Uterus (tissue), 4 donors: ENCODE results near the gene PAMR1. TPM values are rescaled to one million over a fixed set of nuclear protein-coding genes. Genes with fewer than 3 reads are reported as not detected.

Experiments used
- DNase-seq, 2 donors: peaks; one replicate each; pipeline ENCODE4 v3.0.0-alpha.2; 2019 to 2020
- H3K27ac ChIP-seq, 2 donors: fragments of 200-600 bp; sonication (generic); 1 replicate in 1 of 2; 2 replicates in 1 of 2; pipeline ENCODE4 v1.5.1; 2016 to 2018
- H3K27me3 ChIP-seq, 2 donors: fragments of 200-600 bp; sonication (generic); one replicate each; pipeline ENCODE4 v1.5.1; 2018 to 2019; ENCODE audit warnings: control low read depth in 1 of 2
- H3K36me3 ChIP-seq, 2 donors: fragments of 200-600 bp; sonication (generic); one replicate each; pipeline ENCODE4 v1.5.1; 2019; ENCODE audit warnings: control low read depth in 1 of 2
- H3K4me1 ChIP-seq, 2 donors: fragments of 200-600 bp; sonication (generic); one replicate each; pipeline ENCODE4 v1.5.1; 2018 to 2019; ENCODE audit warnings: control low read depth in 1 of 2
- H3K4me3 ChIP-seq, 2 donors: fragments of 200-600 bp; sonication (generic); 1 replicate in 1 of 2; 2 replicates in 1 of 2; pipeline ENCODE4 v1.5.1; 2018 to 2019; ENCODE audit warnings: mild to moderate bottlenecking in 1 of 2
- H3K9me3 ChIP-seq, 2 donors: fragments of 200-600 bp; sonication (generic); one replicate each; pipeline ENCODE4 v1.5.1; 2019; ENCODE audit warnings: control low read depth in 1 of 2
- CTCF ChIP-seq, 4 experiments: fragments of 200-600 bp in 2 of 4; fragments of 450-650 bp in 2 of 4; sonication (generic) in 2 of 4; IDR thresholded peaks; one replicate each; pipeline ENCODE4 v1.5.1; 2016 to 2019; ENCODE audit warnings: antibody characterized with exemption in 4 of 4, mild to moderate bottlenecking in 2 of 4, moderate library complexity in 1 of 4
- POLR2A ChIP-seq, 2 donors: fragments of 450-650 bp; IDR thresholded peaks; one replicate each; pipeline ENCODE4 v1.6.1; 2016; ENCODE audit warnings: antibody characterized with exemption in 2 of 2, mild to moderate bottlenecking in 1 of 2, moderate library complexity in 1 of 2
- intact Hi-C: fragments of 100-400 bp; cut with DNase I; formaldehyde crosslinking; loops from one replicate; pipeline ENCODE4 v1.15.1; 2023; ENCODE audit warnings: low total_unique reads
- total RNA-seq, 4 donors: library from RNA; depleted of rRNA in 3 of 4; stranded (reverse); fragments of >200 nt in 3 of 4; gene quantifications; one replicate each; pipeline versions ENCODE4 v1.1.0 to v1.2.4, GENCODE V29; 2014 to 2023
- donor health status: DM: yes; HTN: yes; CAD: no.

PAMR1 gene
- total RNA-seq, 4 donors from 2014 or later, result 26.8 to 172 (median 53.6) TPM

DNA sequence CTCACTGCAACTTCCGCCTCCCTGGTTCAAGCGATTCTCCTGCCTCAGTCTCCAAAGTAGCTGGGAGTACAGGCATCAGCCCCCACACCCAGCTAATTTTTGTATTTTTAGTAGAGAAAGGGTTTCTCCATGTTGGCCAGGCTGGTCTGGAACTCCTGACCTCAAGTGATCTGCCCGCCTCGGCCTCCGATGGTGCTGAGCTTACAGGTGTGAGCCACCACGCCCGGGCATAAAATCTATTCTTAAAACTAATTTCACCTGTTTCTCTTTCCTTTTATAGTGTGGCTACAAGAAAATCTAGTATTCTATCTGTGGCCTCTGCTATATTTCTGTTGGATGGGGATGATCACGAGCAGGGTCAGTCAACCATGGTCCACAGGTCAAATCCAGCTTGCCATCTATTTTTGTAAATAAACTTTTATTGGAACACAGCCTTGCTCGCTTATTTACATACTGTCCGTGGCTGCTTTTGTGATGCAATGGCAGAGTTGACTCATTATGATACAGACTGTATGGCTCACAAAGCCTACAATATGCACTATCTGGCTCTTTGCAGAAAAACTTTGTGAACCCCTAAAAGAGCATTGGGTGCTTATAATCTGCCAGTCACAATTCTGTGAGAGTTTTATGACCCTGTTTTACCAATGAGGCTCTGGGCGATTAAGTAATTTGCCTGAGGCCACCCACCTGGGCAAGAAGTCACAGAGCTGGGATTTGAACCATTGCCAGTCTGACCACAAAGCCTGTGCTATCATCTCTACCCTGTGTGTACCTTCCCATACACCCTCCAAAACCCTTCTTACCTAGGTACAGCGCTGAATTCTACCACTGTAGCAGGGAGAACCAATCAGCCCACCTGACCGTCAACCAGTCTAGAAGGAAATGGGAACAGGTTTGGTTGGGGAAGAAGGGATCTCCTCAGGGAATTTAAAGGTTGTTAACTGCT, 134.4 kb downstream of the PAMR1 start:
- H3K4me1 ChIP-seq, result no peaks in the 10 kb centered on the region
- peak overlapping the region in 1 of 2 donors; percentile 62 for H3K27ac ChIP-seq
- H3K4me3 ChIP-seq, result no peak overlapping the region
- no peaks in the 10 kb centered on the region for H3K27me3 ChIP-seq
- H3K9me3 ChIP-seq, result no peaks in the 10 kb centered on the region
- no peaks in the 10 kb centered on the region for H3K36me3 ChIP-seq
- intact Hi-C loops, result loop anchor here (5.0 kb wide), 1 partner anchor 464 kb away; no protein-coding TSS in a partner anchor
- DNase-seq, result no peak
- TF ChIP-seq POLR2A (IDR thresholded peaks at IDR 0.05) (no peak), CTCF (IDR thresholded peaks at IDR 0.05) (no peak)

DNA sequence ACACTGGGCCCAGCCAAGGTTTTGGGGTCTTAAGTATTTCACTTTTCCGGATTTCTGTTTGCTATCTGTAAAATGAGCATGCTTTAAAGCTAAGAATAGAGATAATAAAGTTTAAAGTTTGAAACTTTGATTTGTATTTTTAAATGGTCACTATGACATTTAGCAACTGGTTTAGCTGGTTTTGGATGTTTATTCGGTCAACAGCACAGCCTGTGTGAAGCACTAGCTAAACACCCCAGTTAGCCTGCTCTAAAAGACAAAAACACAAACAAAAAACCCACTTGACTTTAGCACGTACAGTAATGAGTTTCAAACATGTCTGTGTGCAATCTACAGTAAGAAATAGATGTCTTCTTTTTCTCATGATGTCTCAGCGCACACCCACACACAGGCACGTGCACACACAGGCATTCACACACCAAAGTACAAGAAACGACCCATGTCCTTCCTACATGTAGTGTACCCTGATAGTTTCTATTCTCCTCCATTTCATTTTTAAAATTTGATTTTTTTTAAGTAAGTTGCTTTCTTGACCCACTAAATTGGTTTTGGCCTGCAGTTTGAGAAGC, 135.4 kb downstream of the PAMR1 start:
- no peaks in the 10 kb centered on the region for H3K9me3 ChIP-seq
- peak overlapping the region; percentile 7 to 62 for H3K27ac ChIP-seq
- H3K4me1 ChIP-seq, result no peaks in the 10 kb centered on the region
- TF ChIP-seq CTCF (IDR thresholded peaks at IDR 0.05) (no peak), POLR2A (IDR thresholded peaks at IDR 0.05) (no peak)
- intact Hi-C loops, result loop anchor here (5.0 kb wide), 1 partner anchor 463 kb away; no protein-coding TSS in a partner anchor
- no peaks in the 10 kb centered on the region for H3K27me3 ChIP-seq
- no peak for DNase-seq
- no peak overlapping the region for H3K4me3 ChIP-seq
- H3K36me3 ChIP-seq, result no peaks in the 10 kb centered on the region

DNA sequence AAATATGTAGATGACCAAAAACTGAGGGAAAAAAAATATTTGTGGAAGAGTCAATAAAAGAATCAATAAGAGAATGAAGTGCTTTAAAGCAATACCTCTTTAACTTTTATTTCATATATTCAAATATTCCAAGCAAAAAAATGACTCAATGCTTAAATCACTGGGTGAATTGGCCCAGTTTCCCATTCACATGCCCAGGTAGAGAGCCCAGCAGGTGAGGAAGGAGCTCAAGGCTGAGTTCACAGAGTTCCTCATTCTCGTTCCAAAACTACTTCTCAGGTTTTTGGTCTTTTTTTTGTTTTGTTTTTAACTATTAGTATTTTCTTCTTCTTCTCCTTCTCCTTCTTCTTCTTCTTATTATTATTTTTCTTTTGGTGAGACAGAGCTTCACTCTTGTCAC, 136.3 kb downstream of the PAMR1 start:
- intact Hi-C loops, result no loop called here
- TF ChIP-seq CTCF (IDR thresholded peaks at IDR 0.05) (no peak), POLR2A (IDR thresholded peaks at IDR 0.05) (no peak)
- Histone ChIP-seq H3K4me3 (no peak overlapping the region), H3K27me3 (no peaks in the 10 kb centered on the region), H3K36me3 (no peaks in the 10 kb centered on the region), H3K4me1 (no peaks in the 10 kb centered on the region), H3K9me3 (no peaks in the 10 kb centered on the region), H3K27ac (peak overlapping the region; percentile 7 to 62)
- DNase-seq, result no peak

GRCh38 chr11:35388061-35388460, 137.4 kb downstream of the PAMR1 start:
- no peaks in the 10 kb centered on the region for H3K4me1 ChIP-seq
- H3K27me3 ChIP-seq, result no peaks in the 10 kb centered on the region
- intact Hi-C loops, result no loop called here
- no peaks in the 10 kb centered on the region for H3K9me3 ChIP-seq
- peak overlapping the region; percentile 57 to 62 for H3K27ac ChIP-seq
- DNase-seq, result no peak
- TF ChIP-seq POLR2A (IDR thresholded peaks at IDR 0.05) (no peak), CTCF (IDR thresholded peaks at IDR 0.05) (no peak)
- no peaks in the 10 kb centered on the region for H3K36me3 ChIP-seq
- no peak overlapping the region for H3K4me3 ChIP-seq
